ENCODE results near the gene KLB. TPM values are rescaled to one million over a fixed set of nuclear protein-coding genes. Genes with fewer than 3 reads are reported as not detected.

KLB gene
- total RNA-seq, 1 experiment from 2014 or later: not detected

- H3K27ac ChIP-seq: no peak overlapping the region
- TF ChIP-seq EZH2 (IDR thresholded peaks at IDR 0.05; ENCODE audit: low read depth) (no peak), CTCF (conservative IDR thresholded peaks at IDR 0.05) (no peak)
- no peaks in the 10 kb centered on the region for H3K36me3 ChIP-seq (ENCODE audit: low read depth)
- intact Hi-C loops (cut with micrococcal nuclease; ENCODE audit: unreplicated experiment): no loop called here
- H3F3A ChIP-seq (ENCODE audit: insufficient read depth, low read depth): no peaks in the 10 kb centered on the region
- no peaks in the 10 kb centered on the region for H3K4me1 ChIP-seq (replicated peaks; ENCODE audit: insufficient read depth)
- no peaks in the 10 kb centered on the region for H3K79me2 ChIP-seq (ENCODE audit: low read depth)
- no peaks in the 10 kb centered on the region for H3K27me3 ChIP-seq (ENCODE audit: insufficient read depth, low read depth)
- H3K9me3 ChIP-seq (ENCODE audit: insufficient read depth, low read depth): no peaks in the 10 kb centered on the region
- no peaks in the 10 kb centered on the region for H3K9me2 ChIP-seq (ENCODE audit: insufficient read depth)
- H2AFZ ChIP-seq: no peak overlapping the region
- no peak for DNase-seq
- BruUV-seq (replicated peaks): no TSS peak
- ChIA-PET POLR2A (ENCODE audit: unreplicated experiment) (interaction anchor here (0.6 kb wide), 1 partner anchor 14 kb away, joined by 3 read pairs; no protein-coding TSS in a partner anchor), CTCF (no interaction called here)
- H3K4me2 ChIP-seq: no peak overlapping the region
- no peak overlapping the region for H3K4me3 ChIP-seq
- H4K20me1 ChIP-seq (ENCODE audit: insufficient read depth): no peaks in the 10 kb centered on the region
Measured at GRCh38 chr4:39484582-39485272, 78.0 kb downstream of the KLB start.

GRCh38 chr4:39486221-39486804 is 79.6 kb downstream of the KLB start:
- Histone ChIP-seq H3K4me1 (replicated peaks; ENCODE audit: insufficient read depth) (no peaks in the 10 kb centered on the region), H3K27ac (no peak overlapping the region), H3K4me2 (no peak overlapping the region), H4K20me1 (ENCODE audit: insufficient read depth) (no peaks in the 10 kb centered on the region), H3K36me3 (ENCODE audit: low read depth) (no peaks in the 10 kb centered on the region), H3K79me2 (ENCODE audit: low read depth) (no peaks in the 10 kb centered on the region), H3K27me3 (ENCODE audit: insufficient read depth, low read depth) (no peaks in the 10 kb centered on the region), H3F3A (ENCODE audit: insufficient read depth, low read depth) (no peaks in the 10 kb centered on the region), H3K9me2 (ENCODE audit: insufficient read depth) (no peaks in the 10 kb centered on the region), H3K4me3 (no peak overlapping the region), H3K9me3 (ENCODE audit: insufficient read depth, low read depth) (no peaks in the 10 kb centered on the region), H2AFZ (no peak overlapping the region)
- no peak for DNase-seq
- intact Hi-C loops (cut with micrococcal nuclease; ENCODE audit: unreplicated experiment): no loop called here
- ChIA-PET POLR2A (ENCODE audit: unreplicated experiment) (no interaction called here), CTCF (no interaction called here)
- no TSS peak for BruUV-seq (replicated peaks)
- no peak for TF ChIP-seq CTCF (conservative IDR thresholded peaks at IDR 0.05)
- TF ChIP-seq EZH2 (IDR thresholded peaks at IDR 0.05; ENCODE audit: low read depth): no peak

GRCh38 chr4:39490322-39490721 is 83.6 kb downstream of the KLB start:
- ChIA-PET POLR2A (ENCODE audit: unreplicated experiment) (no interaction called here), CTCF (no interaction called here)
- Histone ChIP-seq H3K9me3 (ENCODE audit: insufficient read depth, low read depth) (no peaks in the 10 kb centered on the region), H4K20me1 (ENCODE audit: insufficient read depth) (no peaks in the 10 kb centered on the region), H3K9me2 (ENCODE audit: insufficient read depth) (no peaks in the 10 kb centered on the region), H3K27ac (no peak overlapping the region), H3K27me3 (ENCODE audit: insufficient read depth, low read depth) (no peaks in the 10 kb centered on the region), H3K4me2 (no peak overlapping the region), H3F3A (ENCODE audit: insufficient read depth, low read depth) (peaks cover 4% of the 10 kb centered on the region), H3K4me1 (replicated peaks; ENCODE audit: insufficient read depth) (peaks cover 8% of the 10 kb centered on the region), H2AFZ (no peak overlapping the region), H3K36me3 (ENCODE audit: low read depth) (no peaks in the 10 kb centered on the region), H3K4me3 (no peak overlapping the region), H3K79me2 (ENCODE audit: low read depth) (no peaks in the 10 kb centered on the region)
- TF ChIP-seq EZH2 (IDR thresholded peaks at IDR 0.05; ENCODE audit: low read depth) (no peak), CTCF (conservative IDR thresholded peaks at IDR 0.05) (no peak)
- no peak for DNase-seq
- BruUV-seq (replicated peaks): no TSS peak
- intact Hi-C loops (cut with micrococcal nuclease; ENCODE audit: unreplicated experiment): no loop called here

Measured in PC-9 (cell line).